Superior temporal gyrus (tissue), 1 donor: ENCODE results near the gene ARHGAP9.
A peak's percentile ranks its signal among the peaks of the same experiment; 100 is the strongest.

Source experiments
- DNase-seq: peaks from one replicate; pipeline ENCODE4 v3.0.0-alpha.2; 2016; ENCODE audit errors: extremely low spot score

Gene ARHGAP9

GRCh38 chr12:57479376-57480115 lies at the start of gene ARHGAP9:
TSS of gene ARHGAP9 (minus strand) at chr12:57479866. CDS start at chr12:57479406, 460 bp downstream.
- no peak for DNase-seq

GRCh38 chr12:57528831-57529555 lies 49.3 kb upstream of the ARHGAP9 start:
- DNase-seq, result no peak

DNA sequence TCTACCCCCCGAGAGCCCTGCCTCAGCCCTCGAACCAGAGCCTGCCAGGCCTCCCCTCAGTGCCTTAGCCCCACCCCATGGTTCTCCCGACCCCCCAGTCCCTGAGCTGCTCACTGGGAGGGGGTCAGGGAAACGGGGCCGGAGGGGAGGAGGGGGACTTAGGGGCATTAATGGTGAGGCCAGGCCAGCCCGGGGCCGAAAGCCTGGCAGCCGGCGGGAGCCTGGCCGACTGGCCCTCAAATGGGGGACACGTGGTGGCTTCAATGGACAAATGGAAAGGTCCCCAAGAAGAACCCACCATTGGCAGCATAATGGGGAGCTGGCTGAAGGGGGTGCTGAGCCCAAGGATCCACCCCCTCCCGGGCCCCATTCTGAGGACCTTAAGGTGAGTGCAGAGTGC lies 48.5 kb upstream of the ARHGAP9 start:
- DNase-seq, result no peak

DNA sequence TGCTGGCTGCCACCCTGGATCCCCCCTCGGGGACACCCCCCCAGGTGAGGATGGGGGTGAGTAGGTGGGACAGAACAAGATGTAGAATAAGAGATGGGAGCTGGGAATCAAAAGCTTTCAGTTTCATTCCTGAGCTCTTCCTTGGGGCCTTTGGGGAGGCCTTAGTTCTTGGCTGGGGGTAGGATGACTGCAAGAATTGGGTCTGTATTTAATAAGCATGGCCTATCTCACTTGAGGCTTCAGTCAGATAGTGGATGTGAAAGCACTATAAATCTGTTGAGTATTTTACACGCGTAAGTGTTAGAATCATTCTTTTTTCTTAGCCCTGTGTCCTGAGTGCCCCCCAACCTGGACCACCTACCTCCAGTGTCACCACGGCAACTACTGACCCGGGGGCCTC lies 47.5 kb upstream of the ARHGAP9 start:
- DNase-seq, result no peak

DNA sequence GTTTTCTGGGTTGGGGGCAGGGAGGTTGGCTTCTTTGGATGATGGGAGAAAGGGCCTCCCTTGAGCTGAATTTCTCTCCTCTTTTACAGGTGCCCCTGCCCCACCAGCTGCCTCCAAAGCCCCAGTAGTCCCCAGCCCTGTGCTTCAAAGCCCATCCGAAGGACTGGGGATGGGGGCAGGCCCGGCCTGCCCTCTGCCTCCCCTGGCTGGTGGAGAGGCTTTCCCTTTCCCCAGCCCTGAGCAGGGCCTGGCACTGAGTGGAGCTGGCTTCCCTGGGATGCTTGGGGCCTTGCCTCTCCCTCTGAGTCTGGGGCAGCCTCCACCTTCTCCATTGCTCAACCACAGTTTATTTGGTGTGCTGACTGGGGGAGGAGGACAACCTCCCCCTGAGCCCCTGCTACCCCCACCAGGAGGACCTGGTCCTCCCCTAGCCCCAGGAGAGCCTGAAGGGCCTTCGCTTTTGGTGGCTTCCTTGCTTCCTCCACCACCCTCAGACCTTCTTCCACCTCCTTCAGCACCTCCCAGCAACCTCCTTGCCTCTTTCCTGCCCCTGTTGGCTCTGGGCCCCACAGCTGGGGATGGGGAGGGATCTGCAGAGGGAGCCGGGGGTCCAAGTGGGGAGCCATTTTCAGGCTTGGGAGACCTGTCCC lies 46.9 kb upstream of the ARHGAP9 start:
- no peak for DNase-seq

GRCh38 chr12:57525615-57526383 lies 46.1 kb upstream of the ARHGAP9 start:
- no peak for DNase-seq

- DNase-seq, result no peak
These were observed 45.3 kb upstream of the ARHGAP9 start for GRCh38 chr12:57524814-57525614.

- no peak for DNase-seq
These were observed 44.3 kb upstream of the ARHGAP9 start for GRCh38 chr12:57523706-57524614.

DNA sequence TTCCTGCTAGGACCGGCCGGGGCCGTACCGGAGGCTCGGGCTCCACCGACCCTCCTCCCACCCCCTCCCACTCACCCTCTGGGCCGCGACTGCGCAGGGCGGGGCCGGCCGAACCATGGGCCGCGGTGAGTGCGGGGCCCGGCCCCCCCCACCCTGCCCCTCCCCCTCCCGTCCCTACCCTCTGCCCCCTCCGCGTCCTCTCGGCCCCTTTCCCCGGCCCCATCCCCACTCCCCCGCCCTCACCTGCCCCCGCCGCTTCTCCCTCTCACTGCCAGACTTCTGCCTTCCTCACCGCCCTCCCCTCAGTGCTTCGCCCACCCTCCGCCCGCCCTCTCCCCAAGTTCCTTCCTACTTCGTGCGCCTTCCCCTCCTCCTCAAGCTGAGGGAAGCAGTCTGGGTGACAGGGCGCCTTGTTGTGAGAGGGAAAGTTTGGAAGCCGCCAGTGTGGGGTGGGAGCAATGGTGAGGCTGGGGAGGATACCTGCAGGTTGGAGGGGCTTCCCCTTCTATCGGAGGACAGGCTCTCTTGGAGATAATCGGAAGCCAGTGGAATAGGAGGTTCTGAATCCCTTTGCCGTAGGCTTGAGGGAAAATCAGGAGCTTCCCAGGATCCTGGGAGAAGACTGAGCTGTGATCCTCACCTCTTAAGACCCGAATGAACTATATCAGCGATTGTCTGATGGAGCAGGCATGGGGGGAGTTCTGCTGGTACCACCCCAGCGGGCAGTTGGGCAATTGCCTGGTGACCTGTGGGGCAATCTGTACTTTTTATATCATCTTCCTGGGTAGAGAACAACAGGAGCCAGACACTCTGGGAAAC lies 43.4 kb upstream of the ARHGAP9 start:
- DNase-seq, result no peak

DNA sequence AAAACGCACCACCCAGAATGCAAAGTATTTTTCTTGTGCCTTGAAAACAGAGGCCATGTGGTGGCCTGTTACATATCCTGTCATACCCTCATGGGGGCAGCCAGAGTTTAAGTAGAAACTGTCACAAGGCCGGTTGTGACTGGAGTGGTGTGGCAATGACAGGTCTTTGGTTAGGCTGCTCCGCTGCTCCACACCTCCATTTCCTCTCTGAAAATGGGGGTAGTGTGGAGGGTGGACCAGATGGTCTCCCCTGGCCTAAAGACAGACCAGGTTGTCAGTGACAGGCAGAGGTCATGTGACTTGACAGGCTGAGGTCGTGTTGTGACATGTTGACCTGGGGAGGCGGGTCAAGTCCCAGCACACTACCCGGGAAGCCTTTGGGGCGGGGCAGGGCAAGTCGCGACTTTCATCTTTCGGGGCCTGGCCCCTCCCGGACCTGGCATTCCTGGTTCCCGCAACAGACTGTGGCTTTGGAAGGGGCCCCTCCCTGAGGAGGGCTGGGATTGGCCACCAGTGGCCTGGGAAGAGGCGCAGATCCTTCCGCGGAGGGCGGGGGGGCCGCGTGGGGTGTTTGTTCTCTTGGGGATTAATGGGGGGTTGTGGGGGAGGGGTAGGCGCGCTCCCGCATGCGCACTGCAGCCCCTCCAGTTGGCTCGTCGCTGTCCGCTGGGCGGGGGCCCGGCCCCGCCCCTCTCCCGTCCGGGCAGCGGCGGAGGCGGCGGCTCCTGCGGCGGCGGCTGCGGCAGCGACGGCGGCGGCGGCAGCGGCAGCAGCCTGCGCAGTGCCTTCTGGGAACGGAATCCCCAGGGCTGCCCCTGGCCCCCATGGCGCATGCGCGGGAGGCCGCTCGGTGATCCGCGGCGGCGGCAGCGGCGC lies 42.6 kb upstream of the ARHGAP9 start, which contains the start of gene MBD6:
TSS of gene MBD6 (plus strand) at position 814 of the 876 bp plus-strand sequence. CDS start 1,480 bp downstream, outside the sequence.
- DNase-seq, result peak; percentile 86

GRCh38 chr12:57521525-57522010 lies 41.9 kb upstream of the ARHGAP9 start:
- peak; percentile 47 for DNase-seq

DNA sequence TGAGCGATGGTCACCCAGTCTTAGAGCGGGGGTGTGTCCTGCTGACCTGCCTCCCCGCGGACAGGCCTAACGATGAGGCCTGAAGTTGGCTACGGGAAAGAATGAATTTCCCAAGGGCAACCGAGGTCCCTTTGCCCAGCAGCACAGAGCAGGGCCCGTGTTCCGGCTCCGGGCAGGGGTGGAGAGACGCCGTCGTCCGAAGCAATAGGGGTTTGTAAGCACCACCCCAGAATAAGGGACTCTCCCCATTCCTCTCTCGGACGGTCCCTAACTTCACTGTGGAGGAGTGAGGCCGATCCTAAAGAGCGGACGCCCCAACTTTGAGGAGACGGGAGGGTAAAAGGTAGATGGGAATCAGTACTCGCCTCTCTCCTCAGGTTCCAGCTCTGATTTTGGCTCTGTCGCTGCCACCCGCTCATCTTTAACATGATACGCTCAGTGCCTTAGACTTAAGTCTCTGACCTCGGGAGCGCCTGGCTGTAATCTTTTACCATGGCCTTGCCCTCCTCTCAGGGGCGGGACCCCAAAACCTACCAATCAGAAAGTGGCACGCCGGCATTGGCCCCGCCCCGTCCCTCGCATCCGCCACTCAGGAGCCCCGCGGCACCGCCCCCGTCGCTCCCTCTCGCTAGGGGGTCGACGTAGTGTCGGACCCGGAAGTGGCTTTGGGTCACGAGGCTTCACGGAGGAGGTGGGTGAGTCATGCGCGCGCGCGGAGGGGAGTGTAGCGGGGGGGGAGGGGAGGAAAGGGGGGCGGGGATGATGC lies 40.6 kb upstream of the ARHGAP9 start, which contains the start of gene DDIT3:
TSS of gene DDIT3 (minus strand) at position 462 of the 766 bp plus-strand sequence. CDS start 3,108 bp downstream, outside the sequence.
- DNase-seq, result peak; percentile 98

GRCh38 chr12:57519796-57520052 lies 40.1 kb upstream of the ARHGAP9 start:
- DNase-seq, result no peak

DNA sequence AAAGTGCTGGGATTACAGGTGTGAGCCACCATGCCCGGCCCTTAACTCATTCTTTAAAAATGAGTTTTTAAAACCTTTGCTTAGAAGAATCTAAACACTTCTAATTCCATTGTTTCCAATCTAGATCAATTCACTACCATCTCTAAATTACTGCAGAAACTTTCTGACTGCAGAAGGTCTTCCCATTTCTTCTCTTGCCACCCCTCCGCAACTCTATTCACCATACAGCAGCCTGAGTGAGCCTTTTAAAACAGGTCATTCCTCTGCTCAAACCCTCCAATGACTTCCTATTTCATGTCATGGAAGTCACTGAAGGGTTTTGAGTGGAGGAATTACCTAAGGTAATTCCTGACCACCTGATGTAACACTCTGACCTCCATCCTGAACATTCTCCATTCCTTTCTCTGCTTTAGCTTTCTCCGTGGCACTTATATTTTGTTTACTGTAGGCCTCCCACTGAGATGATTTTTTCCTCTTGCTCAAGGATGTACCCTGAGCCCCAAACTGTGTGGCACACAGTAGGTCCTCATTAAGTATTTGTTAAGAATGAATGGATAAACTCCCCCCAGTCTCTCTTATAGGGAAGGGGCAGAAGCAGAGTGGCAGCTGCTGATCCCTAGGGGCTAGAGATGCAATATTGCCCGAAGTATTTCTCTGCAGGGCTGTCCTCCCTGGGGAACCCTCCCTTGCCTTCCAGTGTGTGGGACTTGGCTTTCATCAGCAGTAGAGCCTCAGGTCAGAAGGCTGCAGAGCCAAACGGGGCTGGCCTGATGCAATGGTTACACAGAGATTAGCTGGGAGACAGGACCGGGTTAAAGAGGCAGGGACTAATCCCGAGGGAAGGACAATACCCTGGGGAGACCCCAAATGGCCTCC lies 39.5 kb upstream of the ARHGAP9 start:
- DNase-seq, result no peak

DNA sequence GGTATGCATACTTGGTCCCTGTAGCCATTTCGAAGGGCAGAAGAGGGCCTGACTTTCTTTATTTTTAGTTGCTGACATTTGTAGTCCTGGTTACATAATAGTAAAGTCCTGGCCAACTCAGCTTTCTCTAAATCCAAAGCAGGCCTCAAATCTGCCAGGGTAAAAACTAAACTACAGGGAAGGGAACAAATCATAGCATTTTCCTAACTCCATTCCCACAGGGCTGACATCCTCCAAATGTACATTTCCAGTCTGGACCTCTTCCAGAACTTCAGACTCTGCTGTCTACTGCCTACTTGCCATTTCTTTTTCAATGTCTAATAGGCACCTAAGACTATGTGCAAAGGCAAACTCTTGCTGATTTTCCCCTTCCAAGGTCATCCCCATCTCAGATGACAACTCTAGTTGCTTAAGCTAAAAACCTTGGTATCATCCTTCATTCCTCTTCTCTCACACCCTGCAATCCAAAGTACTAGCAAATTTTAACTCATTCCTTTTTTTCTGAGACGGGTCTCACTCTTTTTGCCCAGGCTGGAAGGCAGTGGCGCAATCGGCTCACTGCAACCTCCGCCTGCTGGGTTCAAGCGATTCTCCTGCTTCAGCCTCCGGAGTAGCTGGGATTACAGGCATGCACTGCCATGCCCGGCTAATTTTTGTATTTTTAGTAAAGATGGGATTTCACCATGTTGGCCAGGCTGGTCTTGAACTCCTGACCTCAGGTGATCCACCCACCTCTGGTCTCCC lies 38.7 kb upstream of the ARHGAP9 start:
- DNase-seq, result peak; percentile 35
